ENCODE data around the gene MSX2.

GRCh38 chr5:174720612-174721529 is 3.5 kb upstream of the MSX2 start:
- TF ChIP-seq, protein P1, sequence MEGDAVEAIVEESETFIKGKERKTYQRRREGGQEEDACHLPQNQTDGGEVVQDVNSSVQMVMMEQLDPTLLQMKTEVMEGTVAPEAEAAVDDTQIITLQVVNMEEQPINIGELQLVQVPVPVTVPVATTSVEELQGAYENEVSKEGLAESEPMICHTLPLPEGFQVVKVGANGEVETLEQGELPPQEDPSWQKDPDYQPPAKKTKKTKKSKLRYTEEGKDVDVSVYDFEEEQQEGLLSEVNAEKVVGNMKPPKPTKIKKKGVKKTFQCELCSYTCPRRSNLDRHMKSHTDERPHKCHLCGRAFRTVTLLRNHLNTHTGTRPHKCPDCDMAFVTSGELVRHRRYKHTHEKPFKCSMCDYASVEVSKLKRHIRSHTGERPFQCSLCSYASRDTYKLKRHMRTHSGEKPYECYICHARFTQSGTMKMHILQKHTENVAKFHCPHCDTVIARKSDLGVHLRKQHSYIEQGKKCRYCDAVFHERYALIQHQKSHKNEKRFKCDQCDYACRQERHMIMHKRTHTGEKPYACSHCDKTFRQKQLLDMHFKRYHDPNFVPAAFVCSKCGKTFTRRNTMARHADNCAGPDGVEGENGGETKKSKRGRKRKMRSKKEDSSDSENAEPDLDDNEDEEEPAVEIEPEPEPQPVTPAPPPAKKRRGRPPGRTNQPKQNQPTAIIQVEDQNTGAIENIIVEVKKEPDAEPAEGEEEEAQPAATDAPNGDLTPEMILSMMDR (conservative IDR thresholded peaks at IDR 0.05 in 1 of 2, IDR thresholded peaks at IDR 0.05 in 1 of 2; ENCODE audit: low read depth in 1 of 2, low read length in 2 of 2): no peak
- TF ChIP-seq EZH2 (IDR thresholded peaks at IDR 0.05; ENCODE audit: low read length, missing control alignments): peak; percentile 73

All from fibroblast of lung (primary cell).